Osteocyte (in vitro differentiated cells): ENCODE results near the gene BEST4. TPM values are rescaled to one million over a fixed set of nuclear protein-coding genes. Genes with fewer than 3 reads are reported as not detected.
"Not testable (repeated sequence)": the region's sequence is repeated elsewhere in the genome, so short reads cannot be mapped to it uniquely, and the experiment has no call there.

Experiments used
- DNase-seq: peaks from one replicate; pipeline ENCODE4 v3.0.0; 2021; ENCODE audit warnings: mixed read lengths; ENCODE audit not compliant: unreplicated experiment; ENCODE audit errors: extremely low spot score
- H3K27ac Mint-ChIP-seq: one replicate; pipeline ENCODE4 v1.8.0; 2021; ENCODE audit warnings: mild to moderate bottlenecking, mixed read lengths; ENCODE audit not compliant: unreplicated experiment
- H3K27me3 Mint-ChIP-seq: one replicate; pipeline ENCODE4 v1.8.0; 2021; ENCODE audit warnings: mixed read lengths; ENCODE audit not compliant: unreplicated experiment
- H3K36me3 Mint-ChIP-seq: one replicate; pipeline ENCODE4 v1.8.0; 2021; ENCODE audit warnings: mixed read lengths; ENCODE audit not compliant: unreplicated experiment
- H3K4me1 Mint-ChIP-seq: one replicate; pipeline ENCODE4 v1.8.0; 2021; ENCODE audit warnings: mixed read lengths; ENCODE audit not compliant: unreplicated experiment
- H3K4me3 Mint-ChIP-seq: one replicate; pipeline ENCODE4 v1.8.0; 2021; ENCODE audit warnings: mild to moderate bottlenecking, moderate library complexity, mixed read lengths; ENCODE audit not compliant: unreplicated experiment
- H3K9me3 Mint-ChIP-seq: one replicate; pipeline ENCODE4 v1.8.0; 2021; ENCODE audit warnings: mixed read lengths; ENCODE audit not compliant: unreplicated experiment
- total RNA-seq: library from RNA; stranded (reverse); gene quantifications from 2 replicates; pipeline ENCODE4 v1.2.1, GENCODE V29; 2021
- TF ChIP-seq, protein P1 (sequence below): fragments of 200-600 bp; sonication (generic); IDR thresholded peaks from 2 replicates; pipeline ENCODE4 v1.5.0; 2021; ENCODE audit warnings: antibody characterized with exemption, mild to moderate bottlenecking, moderate library complexity

Gene BEST4
- total RNA-seq, 1 donor from 2014 or later = 0.48 TPM

DNA sequence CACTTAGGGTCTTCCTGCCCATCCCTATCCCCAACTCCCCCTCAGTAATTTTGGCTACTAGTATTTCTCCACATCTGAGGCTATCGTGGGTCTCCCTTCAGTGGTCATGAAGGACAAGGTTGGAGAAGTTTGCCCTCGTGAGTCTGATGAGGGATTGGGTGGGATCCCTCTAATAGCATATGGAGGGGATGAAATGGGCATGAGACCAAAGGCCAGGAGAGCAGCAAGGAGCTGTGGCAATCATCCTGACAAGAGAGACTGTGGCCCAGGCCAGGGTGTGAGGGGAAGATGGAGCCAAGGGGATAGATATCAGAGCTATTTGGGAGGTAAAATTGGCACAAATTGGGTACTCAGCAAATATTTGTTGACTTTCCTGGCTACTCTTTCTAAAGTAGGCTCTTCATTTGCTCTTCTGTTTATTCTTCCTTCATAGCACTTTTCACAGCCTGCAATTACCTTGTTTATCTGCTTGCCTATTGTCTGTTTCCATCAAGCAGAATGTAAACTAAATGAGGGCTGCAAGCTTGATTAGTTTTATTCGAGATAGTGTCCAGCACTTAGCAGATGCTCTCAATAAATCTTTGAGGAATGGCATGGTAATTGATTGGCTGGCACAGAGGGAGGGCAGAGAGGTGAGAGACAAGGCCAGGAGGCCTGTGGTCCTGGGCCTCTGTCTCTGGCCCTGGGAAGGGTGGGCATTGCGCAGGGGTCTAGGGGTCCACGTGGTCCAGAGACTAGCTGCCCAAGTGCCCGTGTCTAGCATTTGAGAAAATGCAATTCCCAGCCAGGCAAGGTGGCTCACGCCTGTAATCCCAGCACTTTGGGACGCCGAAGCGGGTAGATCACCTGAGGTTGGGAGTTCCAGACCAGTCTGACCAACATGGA, 10.8 kb upstream of the BEST4 start:
- H3K4me1 Mint-ChIP-seq = peaks cover 25% of the 10 kb centered on the region
- H3K36me3 Mint-ChIP-seq = peaks cover 16% of the 10 kb centered on the region
- peak overlapping the region; percentile 98 for H3K27ac Mint-ChIP-seq
- DNase-seq = no peak
- H3K4me3 Mint-ChIP-seq = no peak overlapping the region
- H3K27me3 Mint-ChIP-seq = no peaks in the 10 kb centered on the region
- H3K9me3 Mint-ChIP-seq = no peaks in the 10 kb centered on the region
- TF ChIP-seq, protein P1, sequence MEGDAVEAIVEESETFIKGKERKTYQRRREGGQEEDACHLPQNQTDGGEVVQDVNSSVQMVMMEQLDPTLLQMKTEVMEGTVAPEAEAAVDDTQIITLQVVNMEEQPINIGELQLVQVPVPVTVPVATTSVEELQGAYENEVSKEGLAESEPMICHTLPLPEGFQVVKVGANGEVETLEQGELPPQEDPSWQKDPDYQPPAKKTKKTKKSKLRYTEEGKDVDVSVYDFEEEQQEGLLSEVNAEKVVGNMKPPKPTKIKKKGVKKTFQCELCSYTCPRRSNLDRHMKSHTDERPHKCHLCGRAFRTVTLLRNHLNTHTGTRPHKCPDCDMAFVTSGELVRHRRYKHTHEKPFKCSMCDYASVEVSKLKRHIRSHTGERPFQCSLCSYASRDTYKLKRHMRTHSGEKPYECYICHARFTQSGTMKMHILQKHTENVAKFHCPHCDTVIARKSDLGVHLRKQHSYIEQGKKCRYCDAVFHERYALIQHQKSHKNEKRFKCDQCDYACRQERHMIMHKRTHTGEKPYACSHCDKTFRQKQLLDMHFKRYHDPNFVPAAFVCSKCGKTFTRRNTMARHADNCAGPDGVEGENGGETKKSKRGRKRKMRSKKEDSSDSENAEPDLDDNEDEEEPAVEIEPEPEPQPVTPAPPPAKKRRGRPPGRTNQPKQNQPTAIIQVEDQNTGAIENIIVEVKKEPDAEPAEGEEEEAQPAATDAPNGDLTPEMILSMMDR = no peak

DNA sequence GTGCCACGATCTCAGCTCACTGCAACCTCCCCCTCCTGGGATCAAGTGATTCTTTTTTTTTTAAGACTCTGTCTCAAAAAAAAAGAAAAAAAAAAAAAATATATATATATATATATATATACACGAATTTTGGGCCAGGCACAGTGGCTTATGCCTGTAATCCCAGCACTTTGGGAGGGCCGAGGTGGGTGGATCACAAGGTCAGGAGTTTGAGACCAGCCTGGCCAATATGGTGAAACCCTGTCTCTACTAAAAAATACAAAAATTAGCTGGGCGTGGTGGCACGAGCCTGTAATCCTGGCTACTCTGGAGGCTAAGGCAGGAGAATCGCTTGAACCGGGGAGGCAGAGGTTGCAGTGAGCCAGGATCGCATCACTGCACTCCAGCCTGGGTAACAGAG, 9.9 kb upstream of the BEST4 start:
- H3K27ac Mint-ChIP-seq, H3K27me3 Mint-ChIP-seq, DNase-seq, H3K4me3 Mint-ChIP-seq, H3K9me3 Mint-ChIP-seq: not testable (repeated sequence)
- peaks cover 11% of the 10 kb centered on the region for H3K36me3 Mint-ChIP-seq
- peaks cover 23% of the 10 kb centered on the region for H3K4me1 Mint-ChIP-seq

DNA sequence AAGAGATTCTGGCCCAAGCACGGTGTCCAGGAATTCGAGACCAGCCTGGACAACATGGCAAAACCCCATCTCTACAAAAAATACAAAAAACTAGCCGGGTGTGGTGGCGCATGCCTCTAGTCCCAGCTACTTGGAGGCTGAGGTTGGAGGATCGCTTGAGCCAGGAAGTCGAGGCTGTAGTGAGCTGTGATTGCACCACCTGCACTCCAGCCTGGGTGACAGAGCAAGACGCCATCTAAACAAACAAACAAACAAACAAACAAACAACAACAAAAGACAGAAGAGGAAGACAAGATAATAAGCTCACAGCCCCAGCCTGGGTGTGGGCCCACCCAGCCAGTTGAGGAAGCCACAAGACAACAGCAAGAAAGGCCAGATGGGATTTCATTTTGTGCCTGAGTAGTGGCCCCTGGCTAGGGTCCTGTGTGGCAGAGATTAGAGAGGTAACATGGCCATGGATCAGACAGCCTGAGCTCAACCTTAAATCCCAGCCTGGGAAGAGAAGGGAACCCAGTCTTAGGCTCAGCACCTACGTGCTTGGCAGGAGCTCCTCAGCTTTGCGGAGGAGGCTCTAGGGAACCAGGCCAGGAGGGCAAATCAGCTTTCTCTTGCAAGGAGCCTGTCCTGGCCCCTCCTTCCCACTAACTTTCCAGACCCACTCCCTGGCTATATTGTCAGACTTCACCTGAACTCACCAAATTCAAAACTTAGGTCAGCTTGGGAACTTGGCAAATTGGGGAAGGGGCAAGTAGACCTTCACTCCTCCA, 4.9 kb upstream of the BEST4 start:
- Mint-ChIP-seq H3K27ac (no peak overlapping the region), H3K27me3 (no peaks in the 10 kb centered on the region), H3K4me3 (no peak overlapping the region), H3K4me1 (peaks cover 4% of the 10 kb centered on the region), H3K36me3 (no peaks in the 10 kb centered on the region), H3K9me3 (no peaks in the 10 kb centered on the region)
- TF ChIP-seq, protein P1 = no peak
- no peak for DNase-seq

DNA sequence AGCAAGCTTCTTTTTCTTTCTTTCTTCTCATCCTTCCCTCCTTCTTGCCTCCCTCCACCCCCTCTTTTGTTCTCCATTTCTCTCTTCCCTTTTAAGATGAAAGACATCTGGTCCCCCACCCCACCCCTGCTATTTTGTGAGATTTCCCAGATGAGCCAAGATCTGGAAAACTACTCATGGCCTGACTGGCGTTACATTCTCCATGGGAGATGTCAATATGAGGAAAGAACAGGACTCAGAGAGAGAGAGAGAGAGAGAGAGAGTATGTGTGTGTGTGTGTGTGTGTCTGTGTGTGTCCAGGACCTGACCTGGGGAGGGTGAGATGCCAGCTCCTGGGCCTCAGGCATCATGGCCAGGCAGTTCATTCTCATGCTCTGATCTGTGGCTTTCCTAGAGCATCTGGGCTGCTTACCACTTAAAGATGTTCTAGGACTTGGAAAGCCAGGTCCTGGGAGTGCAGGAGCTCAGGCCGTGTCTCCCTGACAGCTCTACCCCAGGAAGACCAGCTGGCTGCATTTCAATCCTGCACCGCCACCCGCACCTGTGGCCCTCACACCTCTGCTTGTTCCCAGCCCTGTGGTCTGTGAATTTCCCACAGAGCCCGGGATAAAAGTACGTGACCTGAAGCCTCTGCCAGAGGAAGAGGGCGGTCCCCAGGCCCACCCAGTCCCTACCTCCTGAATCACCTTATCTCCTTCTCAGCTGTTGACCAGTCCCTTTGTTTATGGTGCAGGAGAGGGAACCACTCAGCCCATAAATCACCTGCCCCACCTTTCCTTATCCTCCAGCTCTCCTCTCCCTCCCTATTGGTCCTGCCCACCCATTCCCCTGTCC, 3.2 kb upstream of the BEST4 start:
- Mint-ChIP-seq H3K36me3 (no peaks in the 10 kb centered on the region), H3K4me3 (no peak overlapping the region), H3K4me1 (peaks cover 8% of the 10 kb centered on the region), H3K27ac (no peak overlapping the region), H3K9me3 (no peaks in the 10 kb centered on the region), H3K27me3 (no peaks in the 10 kb centered on the region)
- DNase-seq = no peak
- TF ChIP-seq, protein P1 = no peak

DNA sequence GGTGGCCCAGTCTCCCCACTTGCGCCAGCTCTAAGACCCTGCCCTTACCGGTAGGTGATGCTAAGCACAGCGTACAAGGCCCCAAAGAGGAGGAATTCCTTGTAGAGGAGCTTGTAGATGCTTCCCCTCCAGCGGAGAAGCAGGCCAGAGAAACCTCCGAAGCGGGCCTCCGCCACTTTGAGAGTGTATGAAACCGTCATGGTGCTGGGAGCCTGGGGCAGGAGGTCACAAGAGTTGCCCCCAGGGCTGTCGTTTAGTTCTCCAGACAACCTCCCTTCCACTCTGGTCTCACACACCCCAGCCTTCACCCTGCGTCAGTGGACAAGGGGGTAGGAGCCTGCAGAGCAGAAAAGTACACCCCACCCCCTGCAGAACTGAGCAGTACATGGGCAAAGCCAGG, 464 bp downstream of the BEST4 start:
- H3K27ac Mint-ChIP-seq = no peak overlapping the region
- DNase-seq = no peak
- TF ChIP-seq, protein P1 = no peak
- no peaks in the 10 kb centered on the region for H3K27me3 Mint-ChIP-seq
- H3K9me3 Mint-ChIP-seq = no peaks in the 10 kb centered on the region
- H3K4me1 Mint-ChIP-seq = peaks cover 27% of the 10 kb centered on the region
- H3K4me3 Mint-ChIP-seq = no peak overlapping the region
- H3K36me3 Mint-ChIP-seq = peaks cover 3% of the 10 kb centered on the region
